GM21360 (cell line): ENCODE results near the gene FAM50A.

Experiments used
- ATAC-seq: cut with Tn5 transposase; IDR thresholded peaks from one replicate; pipeline ENCODE4 v1.9.1; 2021; ENCODE audit warnings: mild to moderate bottlenecking, moderate library complexity; ENCODE audit not compliant: unreplicated experiment

FAM50A gene

DNA sequence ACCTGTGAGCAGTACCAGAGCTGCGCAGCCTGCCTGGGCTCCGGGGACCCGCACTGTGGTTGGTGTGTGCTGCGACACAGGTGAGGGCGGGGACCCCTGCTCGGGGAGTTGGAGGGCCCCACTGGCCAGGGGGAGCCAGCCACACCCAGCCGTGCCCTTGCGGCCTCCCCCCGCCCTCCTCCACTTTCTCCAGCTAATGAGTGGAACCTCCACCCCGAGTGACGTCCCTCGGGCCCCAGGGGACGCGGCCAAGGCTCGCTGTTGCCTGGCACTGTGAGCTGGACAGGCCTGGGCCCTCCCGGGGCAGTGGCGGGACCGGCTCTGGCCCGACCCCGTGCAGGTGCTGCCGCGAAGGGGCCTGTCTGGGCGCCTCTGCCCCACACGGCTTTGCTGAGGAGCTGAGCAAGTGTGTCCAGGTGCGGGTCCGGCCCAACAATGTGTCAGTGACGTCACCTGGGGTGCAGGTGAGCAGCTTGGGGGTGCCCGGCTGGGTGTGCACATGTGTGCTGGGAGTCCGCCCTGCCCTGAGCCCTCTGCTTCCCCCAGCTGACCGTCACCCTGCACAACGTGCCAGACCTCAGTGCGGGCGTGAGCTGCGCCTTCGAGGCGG, 19.8 kb downstream of the FAM50A start:
- no peak for ATAC-seq

DNA sequence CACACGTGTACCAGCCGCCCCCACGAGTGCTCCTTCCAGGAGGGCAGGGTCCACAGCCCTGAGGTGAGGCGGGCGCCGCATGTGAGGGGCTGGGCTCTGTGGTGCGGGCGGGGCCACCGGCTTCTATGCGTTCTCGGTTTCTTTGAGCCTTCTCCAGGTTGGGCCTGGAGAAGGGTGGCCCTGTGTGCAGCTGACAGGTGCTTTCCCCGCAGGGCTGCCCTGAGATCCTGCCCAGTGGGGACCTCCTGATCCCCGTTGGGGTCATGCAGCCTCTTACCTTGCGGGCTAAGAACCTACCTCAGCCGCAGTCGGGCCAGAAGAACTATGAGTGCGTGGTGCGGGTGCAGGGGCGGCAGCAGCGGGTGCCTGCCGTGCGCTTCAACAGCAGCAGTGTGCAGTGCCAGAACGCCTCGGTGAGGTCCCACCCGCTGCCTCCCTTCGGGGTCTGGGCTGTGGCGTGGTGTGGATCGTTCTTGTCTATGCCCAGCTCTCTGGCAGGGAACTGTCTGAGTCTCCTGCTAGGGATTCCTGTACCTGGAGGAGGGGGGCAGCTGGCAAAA, 20.9 kb downstream of the FAM50A start:
- no peak for ATAC-seq

DNA sequence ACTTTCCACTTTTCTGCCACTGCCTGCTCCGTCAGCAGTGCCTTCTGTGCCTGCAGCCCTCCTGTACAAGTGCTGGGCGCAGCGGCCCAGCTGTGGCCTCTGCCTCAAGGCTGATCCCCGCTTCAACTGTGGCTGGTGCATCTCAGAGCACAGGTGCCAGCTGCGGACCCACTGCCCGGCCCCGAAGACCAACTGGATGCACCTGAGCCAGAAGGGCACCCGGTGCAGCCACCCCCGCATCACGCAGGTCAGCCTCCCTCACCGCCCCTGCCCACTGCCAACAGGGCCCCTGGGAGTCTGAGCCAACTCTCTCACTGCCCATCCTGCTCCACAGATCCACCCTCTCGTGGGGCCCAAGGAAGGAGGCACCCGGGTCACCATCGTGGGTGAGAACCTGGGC, 21.7 kb downstream of the FAM50A start:
- ATAC-seq, result no peak

DNA sequence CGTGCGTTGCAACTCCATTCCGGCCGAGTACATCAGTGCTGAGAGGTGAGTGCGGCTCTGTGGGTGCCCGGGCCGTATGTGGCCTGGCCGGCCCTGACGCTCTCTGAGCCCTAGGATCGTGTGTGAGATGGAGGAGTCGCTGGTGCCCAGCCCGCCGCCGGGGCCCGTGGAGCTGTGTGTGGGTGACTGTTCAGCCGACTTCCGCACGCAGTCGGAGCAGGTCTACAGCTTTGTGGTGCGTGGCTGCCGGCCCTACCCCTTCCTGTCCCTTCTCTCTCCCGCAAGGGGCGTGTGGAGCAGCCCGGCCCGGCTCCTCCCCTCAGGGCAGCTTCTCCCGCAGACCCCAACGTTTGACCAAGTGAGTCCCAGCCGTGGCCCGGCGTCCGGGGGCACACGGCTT, 22.1 kb downstream of the FAM50A start:
- no peak for ATAC-seq

DNA sequence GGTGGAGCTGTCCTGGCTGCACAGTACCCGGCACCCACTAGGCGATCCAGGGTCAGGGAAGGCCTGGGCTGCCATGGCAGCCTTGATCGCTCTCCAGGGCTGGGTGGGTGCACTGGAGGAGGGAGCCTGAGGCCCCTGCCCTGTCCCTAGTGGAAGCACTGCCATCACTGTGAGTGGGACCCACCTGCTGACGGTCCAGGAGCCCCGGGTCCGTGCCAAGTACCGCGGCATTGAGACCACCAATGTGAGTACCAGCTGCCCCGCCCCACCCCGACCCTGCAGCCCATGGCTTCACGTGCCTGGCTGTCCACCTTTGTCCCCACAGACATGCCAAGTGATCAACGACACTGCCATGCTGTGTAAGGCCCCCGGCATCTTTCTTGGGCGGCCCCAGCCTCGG, 23.0 kb downstream of the FAM50A start:
- no peak for ATAC-seq

DNA sequence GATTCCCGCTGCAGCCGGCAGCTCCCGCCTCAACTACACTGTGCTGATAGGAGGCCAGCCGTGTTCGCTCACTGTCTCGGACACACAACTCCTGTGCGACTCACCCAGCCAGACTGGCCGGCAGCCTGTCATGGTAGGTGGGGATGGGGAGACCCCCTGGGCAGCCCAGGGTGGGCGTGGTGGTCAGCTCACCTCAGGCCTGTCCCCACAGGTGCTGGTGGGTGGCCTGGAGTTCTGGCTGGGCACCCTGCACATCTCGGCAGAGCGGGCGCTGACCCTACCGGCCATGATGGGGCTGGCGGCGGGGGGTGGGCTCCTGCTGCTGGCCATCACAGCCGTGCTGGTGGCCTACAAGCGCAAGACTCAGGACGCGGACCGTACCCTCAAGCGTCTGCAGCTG, 23.6 kb downstream of the FAM50A start:
- no peak for ATAC-seq

DNA sequence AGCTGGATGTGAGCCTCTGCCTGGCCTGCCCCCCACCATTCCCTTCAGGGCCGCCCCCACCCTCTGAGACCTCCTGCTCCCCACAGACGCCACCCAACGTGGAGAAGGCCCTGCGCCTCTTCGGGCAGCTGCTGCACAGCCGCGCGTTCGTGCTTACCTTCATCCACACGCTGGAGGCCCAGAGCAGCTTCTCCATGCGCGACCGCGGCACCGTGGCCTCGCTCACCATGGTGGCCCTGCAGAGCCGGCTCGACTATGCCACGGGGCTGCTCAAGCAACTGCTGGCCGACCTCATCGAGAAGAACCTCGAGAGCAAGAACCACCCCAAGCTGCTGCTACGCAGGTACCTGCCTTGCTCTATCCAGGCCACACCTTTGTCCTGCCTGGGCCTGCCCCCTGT, 24.3 kb downstream of the FAM50A start:
- no peak for ATAC-seq

DNA sequence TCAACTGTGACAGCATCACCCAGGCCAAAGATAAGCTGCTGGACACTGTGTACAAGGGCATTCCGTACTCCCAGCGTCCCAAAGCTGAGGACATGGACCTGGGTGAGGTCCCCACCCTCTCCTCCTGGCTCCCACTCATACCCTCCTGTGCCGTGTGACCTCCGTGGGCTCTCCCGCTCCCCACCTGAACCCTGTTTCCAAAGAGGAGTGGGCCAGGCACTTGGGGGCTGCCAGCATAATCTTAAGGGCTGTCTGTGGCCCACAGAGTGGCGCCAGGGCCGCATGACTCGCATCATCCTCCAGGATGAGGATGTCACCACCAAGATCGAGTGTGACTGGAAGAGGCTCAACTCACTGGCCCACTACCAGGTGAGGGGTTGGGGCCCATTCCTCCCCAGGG, 25.2 kb downstream of the FAM50A start:
- no peak for ATAC-seq

DNA sequence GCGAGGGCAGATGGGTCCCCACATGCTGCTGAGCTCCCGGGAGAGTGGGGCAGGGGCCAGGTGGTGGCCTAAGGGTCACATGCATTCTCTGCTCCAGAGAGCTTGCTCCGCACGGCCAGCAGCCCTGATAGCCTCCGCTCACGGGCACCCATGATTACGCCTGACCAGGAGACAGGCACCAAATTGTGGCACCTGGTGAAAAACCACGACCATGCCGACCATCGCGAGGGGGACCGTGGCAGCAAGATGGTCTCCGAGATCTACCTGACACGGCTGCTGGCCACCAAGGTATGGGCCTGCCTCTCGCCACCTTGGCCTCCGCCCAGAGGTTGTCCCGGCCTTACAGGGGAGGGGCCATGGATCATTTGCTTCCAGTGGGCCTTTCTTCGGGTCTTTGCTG, 25.9 kb downstream of the FAM50A start:
- no peak for ATAC-seq

DNA sequence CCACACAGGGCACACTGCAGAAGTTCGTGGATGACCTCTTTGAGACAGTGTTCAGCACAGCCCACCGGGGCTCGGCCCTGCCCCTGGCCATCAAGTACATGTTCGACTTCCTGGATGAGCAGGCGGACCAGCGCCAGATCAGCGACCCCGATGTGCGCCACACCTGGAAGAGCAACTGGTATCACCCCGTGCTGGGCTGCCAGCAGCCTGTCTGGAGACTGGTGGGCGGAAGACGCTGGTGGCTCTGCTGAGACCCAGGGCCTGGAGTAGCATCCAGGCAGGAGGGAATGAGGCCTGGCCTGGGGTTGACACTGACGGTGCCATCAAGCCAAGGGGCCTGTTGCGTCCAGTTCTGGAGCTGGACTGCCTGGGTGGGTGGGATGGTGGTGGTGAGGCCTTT, 26.5 kb downstream of the FAM50A start:
- ATAC-seq, result no peak

DNA sequence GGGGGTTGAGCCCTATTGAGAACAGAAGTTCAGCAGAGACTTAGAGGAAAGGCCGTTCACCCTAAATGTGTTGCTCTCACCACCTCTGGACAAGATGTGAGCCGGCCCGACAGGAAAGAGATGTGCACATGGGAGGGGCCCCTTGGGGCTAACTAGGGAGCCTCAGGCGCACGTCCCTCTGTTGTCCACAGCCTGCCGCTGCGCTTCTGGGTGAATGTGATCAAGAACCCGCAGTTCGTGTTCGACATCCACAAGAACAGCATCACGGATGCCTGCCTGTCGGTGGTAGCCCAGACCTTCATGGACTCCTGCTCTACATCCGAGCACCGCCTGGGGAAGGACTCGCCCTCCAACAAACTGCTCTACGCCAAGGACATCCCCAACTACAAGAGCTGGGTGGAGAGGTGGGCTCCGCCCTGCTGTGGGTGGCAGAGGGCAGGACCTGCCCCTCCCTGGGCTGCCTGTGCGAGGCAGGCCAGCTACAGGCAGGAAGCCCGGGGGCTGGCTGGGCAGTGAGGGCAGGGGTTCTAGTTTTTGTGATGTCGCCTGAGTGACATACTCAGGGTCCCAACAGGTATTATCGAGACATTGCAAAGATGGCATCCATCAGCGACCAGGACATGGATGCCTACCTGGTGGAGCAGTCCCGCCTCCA, 27.1 kb downstream of the FAM50A start:
- ATAC-seq, result no peak

DNA sequence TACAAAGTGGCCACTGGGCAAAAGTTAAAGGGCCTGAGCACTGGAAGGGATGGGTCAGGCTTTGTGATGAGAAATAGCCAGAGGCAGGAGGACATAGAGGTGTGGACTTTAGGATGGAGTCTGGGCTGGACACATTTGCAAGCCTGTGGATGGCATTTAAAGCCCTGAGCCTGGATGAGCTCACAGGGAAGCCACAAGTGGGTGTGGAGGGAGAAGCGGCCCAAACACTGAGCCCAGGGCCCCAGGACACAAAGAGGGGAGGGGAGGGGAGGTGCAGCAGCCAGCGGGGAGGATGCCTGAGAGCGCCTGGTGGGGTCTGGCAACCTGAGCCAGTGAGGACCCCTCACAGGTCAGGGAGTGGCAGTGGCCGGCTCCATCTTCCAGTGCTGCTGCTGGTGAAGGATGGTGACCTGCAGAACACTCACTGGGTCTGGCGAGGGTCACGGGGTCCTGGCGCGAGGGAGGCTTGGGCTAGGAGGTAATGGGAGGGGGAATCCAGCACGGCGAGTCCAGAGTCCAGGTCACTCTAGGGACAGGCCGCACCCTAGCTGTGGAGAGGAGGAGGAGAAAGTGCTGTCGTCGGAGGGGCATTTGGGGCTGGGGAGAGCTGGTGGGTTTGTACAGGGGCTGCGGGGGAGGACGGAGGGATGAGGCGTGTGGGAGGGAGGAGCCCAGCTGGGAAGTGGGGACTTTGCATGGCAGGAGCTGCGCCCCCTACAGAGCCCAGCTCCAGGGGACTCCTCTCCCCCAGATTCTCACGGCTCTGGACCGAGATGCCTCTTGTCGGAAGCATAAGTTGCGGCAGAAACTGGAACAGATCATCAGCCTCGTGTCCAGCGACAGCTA, 28.1 kb downstream of the FAM50A start:
- ATAC-seq, result no peak

DNA sequence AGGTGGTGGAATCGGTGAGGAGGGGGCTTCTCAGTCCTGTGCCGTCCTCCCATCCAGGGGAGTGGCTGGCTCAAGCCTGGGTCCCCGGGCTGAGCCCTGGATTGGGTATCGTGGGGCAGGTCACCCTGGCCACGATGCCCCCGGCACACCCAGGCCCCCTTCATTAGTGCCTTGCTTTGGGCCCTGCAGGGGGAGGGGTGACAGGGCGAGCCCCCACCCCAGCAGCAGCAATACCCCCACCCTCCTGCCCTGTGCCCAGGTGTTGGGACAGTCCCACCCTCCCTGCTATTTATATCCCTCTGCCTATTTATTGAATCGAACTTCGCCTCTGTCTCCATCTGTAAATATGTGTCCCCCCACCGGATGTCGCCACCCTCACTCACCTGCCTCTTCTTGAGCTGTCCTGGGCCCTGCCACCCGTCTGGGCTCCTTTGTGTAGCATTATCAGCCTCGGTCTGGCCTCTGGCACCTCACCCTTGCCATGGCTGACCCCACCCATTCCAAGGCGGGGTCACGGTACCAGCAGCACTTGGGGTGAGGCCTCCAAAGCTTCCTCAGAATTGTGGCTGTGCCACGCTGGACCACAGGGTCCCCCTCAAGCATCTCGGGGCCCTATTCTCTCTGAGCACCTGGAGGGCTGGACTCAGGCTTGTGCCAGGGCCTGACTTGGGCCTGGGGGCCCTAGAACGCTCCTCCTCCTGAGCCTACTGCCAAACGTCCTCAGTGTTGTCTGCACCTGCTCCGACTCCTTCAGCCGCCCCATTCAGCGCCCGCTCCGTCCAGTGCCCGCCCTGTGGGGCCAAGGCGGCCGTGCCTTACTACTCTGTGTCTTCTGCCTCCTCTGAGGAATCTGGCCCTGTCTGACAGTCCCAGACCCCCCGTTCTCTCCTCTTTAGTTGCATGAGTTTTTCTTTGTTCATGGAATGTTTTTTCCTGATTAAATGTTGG, 29.0 kb downstream of the FAM50A start:
- ATAC-seq, result no peak

DNA sequence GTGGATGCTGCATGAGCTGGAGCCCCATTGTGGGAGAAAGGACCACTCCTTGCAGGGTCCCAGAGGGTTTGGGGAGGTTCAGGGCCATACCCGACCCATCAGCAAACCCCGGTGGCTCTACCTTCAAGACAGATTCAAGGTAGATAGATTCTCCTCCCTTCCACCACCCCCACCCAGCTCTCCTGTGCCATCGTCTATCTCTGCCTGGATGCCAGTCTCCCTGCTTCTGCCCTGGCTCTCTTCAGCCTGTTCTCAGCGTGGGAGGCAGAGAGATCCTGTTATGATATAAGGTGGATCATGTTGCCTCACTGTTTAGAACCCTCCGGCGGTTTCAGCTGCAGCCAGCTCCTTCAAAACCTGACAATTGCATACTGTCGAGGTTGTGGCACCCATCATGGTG, 29.7 kb downstream of the FAM50A start:
- no peak for ATAC-seq

DNA sequence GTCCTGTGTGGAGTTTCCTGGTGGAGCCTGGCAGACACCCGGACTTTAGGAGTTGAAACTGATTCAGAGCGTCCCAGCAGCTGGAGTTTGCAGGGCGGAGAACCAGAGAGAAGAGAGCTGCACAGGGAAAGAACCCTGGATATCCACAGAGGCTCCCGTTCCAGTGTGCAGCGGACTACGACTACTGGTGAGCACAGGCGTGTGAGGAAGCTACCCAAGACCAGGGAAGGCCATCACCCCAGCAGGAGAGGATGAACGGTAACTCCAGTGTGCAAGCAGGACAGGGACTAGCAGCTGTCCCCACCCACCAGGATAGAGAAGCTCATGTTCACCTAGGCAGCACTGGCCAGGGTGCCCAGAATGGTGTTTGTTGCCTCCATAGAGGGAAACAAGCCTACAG, 32.9 kb downstream of the FAM50A start:
- ATAC-seq, result no peak

DNA sequence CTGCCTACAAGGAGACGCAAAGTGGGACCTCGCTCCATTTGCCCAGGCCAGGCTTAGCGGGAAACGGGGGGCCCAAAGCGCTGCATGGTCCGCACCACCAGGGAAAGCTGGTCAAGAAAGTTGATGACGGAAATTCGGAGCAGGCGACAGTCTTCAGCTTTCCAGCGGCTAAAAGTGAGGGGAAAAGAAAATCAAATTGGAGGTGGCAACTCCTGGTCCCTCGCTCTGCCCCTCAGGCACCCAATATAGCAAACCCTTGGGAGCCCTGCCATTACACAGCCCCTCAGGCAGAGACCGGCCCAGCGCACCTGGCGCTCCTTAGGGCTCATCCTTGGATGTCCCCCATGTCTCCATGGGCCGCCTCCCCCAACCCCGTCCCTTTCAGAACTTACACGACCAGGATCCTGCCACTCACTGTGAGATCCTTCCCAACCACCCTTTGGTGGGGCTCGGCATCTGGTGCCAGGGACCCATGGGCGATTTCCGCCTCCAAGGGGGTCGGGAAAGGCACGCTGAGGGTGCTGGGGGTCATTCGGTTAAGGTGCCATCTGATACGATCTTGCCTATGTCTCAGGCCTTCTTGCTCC, 34.0 kb downstream of the FAM50A start:
- ATAC-seq, result no peak

DNA sequence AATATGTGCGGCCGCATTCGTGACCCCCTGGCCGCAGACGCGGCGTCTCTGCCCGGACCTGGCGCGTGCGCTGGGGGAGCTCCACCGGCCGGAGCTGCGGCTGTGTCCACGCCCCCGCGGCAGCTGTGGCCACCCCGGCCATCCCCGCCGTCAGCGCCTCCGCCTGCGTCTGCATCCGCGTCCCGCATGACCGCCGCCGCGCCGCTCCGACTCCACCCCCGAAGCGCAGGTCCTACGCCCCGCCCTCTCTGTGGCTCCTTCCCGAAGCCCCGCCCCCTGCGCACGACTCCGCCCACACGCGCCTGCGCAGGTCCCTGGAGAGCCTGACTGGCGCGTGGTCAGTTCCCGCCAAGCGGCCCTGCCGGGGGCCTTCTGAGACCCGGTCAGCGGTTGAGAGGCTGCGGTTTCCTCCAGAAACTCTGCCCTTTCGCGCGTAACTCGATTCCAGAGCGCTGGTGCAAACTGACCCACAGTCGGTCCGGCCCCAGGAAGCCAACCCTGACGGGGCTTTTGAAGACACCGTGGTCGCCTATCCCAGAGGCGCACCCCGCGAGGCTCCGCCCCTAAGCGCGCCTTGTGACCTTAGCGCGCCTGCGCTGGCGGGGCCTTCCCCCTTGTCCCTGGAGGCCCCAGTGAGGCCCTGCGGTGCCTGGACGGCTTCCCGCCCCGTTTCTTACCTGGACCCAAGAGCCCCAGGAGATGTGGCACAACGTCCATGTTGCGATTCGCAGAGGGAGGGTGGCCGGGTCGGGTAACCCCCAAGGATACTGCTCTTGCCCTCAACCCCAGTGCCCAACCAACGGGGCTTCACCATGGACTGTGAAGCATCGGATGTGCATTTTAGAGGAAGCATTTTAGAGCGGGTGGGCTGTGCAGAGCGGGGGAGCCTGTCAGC, 35.0 kb downstream of the FAM50A start, which contains the start of gene LAGE3:
Gene LAGE3 (minus strand): TSS at position 554 of the 895 bp plus-strand sequence. CDS start 366 bp downstream, at position 188.
- ATAC-seq, result peak; percentile 73

DNA sequence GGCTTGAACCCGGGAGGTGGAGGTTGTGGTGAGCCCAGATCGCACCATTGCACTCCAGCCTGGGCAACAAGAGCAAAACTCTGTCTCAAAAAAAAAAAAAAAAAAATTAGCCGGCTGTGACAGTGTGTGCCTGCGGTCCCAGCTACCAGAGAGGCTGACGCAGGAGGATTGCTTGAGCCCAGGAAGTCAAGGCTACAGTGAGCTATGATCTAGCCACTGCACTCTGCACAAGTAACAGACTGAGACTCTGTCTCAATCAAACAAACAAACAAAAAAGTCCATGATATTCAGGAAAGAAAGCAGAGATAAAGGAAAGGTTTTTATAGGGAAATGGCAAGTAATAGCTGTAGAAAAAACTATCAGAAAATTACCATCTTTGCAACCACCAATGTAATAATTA, 37.3 kb downstream of the FAM50A start:
- ATAC-seq, result no peak

DNA sequence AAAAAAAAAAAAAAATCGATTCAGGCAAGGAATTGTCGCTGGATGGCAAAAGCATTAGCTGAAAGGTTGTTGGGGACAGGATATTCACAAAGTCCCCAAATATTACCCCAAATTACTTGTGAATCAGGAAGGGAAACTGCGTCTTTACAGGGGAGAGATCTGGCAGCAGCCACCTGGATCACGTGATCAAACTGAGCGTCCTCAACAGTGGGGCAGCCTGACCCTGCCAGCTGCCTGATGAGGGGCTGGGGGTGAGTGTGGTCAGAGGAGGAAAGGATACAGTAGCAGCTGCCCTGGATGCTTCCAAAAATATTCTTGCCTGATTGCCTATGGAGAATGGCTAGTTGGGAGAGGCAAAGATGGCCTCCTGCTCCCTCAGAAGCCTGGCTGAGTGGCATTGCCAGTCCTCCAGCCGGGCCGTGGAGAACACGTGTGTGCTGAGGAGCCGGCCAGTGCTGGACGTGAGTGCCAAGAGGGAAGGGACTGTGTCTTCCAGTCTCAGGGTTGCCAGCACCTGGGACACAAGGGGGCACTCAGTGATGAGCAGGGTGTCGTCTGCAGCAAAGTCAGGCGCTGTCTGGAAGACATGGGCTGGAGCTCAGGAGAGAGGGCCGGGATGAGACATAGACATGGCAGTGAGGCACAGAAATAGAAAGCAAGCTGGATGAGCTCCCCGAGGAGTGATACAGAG, 38.1 kb downstream of the FAM50A start:
- no peak for ATAC-seq
